Fibroblast of pulmonary artery (primary cell): ENCODE data around the gene CCDC80.

Experiments used
- DNase-seq: peaks from one replicate; pipeline ENCODE4 v3.0.0-alpha.2; 2010; ENCODE audit warnings: low read depth
- H3K4me3 ChIP-seq: replicated peaks from 2 replicates; pipeline ENCODE4 v1.5.1; 2011; ENCODE audit warnings: low read depth, mild to moderate bottlenecking, control low read depth, low read length, moderate library complexity
- TF ChIP-seq, protein P1 (sequence below): IDR thresholded peaks from 2 replicates; pipeline ENCODE4 v1.5.1; 2011; ENCODE audit warnings: mild to moderate bottlenecking, control low read depth, low read length, inconsistent platforms; ENCODE audit errors: missing control alignments

Gene CCDC80

DNA sequence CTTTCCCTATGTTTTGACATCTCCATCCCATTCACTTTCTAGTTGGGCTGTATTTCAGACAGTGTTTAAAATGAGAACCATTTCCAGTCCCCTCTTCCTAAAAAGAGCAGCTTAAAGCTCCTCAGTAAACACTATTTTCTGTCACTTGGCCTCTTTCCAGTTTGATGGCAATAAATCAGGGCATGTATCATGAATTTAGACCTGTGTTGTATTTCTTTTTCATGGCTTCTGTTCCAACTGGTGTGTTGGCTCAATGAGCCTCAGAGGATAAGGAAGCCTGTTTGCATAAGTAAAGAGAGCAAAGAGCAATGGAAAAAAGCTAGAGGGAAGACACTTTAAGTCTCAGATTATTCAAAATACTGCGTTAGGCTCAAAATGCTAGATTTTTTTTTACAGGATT, 7.2 kb downstream of the CCDC80 start:
- TF ChIP-seq, protein P1, sequence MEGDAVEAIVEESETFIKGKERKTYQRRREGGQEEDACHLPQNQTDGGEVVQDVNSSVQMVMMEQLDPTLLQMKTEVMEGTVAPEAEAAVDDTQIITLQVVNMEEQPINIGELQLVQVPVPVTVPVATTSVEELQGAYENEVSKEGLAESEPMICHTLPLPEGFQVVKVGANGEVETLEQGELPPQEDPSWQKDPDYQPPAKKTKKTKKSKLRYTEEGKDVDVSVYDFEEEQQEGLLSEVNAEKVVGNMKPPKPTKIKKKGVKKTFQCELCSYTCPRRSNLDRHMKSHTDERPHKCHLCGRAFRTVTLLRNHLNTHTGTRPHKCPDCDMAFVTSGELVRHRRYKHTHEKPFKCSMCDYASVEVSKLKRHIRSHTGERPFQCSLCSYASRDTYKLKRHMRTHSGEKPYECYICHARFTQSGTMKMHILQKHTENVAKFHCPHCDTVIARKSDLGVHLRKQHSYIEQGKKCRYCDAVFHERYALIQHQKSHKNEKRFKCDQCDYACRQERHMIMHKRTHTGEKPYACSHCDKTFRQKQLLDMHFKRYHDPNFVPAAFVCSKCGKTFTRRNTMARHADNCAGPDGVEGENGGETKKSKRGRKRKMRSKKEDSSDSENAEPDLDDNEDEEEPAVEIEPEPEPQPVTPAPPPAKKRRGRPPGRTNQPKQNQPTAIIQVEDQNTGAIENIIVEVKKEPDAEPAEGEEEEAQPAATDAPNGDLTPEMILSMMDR, result no peak
- DNase-seq, result no peak
- peak overlapping the region; percentile 8 for H3K4me3 ChIP-seq

DNA sequence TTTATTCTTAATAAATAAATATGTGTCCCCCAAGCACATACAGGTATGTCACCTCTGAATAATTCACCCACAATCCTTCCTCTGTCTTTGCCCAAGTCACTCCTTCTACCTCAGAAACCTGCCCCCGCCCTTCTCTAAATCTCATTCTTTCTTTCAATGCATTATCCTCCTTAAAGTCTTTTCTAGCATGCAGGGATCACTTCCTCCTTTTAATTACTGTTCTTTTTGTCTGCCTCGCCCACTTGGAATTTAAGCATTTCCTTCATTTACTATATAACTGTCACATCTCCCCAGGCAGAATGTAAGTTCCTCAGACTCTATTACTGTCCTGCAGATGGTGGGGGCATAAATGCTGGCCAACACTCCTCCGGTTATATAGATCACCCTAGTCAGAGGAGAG, 7.8 kb downstream of the CCDC80 start:
- peak overlapping the region; percentile 8 for H3K4me3 ChIP-seq
- DNase-seq, result no peak
- TF ChIP-seq, protein P1, result no peak

DNA sequence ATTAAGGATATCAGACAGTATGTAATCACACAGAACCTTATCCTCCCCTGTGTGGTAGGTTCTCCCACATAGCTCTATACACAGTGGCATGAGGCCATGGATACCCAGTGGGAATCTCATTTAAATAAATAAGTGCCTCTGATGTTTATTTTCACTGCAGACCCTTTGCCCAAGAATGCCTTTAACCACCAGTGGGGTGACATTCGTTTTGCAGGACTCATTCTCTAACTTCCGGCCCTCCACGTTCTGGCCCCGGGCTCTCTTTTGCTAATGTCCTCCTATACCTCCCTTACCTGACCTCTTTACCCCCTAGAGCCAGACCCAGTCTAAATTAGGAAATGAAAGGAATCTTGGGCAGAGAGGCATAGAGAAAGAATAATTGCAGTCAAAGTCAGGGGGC, 8.3 kb downstream of the CCDC80 start:
- no peak for DNase-seq
- H3K4me3 ChIP-seq, result no peak overlapping the region

DNA sequence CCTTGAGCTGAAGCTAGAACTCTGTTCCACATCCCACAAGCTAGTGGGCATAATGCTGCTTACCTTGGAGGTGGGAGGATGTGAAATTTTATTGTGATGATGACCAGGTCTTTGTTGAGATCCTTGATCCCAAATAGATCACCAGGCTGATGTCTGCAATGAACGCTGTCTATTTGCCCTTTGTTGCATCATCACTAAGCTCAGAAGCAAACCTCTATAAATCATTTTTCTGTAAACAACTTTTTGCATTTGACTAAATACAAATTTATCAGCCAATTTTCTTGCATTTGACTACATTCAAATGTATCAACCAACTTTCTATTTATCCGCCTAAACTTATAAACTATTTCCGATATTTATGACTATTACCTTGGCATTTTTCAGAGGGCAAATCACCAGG, 9.7 kb downstream of the CCDC80 start:
- TF ChIP-seq, protein P1, result no peak
- H3K4me3 ChIP-seq, result no peak overlapping the region
- no peak for DNase-seq

More for the DNA sequence above, 8.3 kb downstream of the CCDC80 start:
- TF ChIP-seq, protein P1, result no peak

DNA sequence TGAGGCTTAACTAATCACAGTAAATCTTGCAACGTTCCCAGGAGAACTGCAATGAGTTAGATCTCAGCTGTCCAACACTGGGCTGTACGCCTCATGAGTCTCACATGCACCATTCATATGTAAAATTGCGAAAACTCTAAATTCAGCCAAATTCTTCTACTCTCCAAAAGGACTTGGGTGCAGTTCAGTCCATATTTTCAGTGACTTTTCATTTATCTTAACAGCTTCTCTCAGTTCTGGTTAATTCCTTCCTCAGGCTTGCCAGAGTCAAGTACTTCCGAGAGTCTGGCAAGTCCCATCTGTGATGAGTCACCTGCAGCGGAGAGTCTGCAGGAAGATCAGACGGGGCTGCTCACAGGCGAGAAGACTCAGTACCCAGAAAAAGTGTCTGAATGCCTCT, 11.5 kb downstream of the CCDC80 start:
- H3K4me3 ChIP-seq, result no peak overlapping the region
- TF ChIP-seq, protein P1, result no peak
- peak; percentile 90 for DNase-seq

DNA sequence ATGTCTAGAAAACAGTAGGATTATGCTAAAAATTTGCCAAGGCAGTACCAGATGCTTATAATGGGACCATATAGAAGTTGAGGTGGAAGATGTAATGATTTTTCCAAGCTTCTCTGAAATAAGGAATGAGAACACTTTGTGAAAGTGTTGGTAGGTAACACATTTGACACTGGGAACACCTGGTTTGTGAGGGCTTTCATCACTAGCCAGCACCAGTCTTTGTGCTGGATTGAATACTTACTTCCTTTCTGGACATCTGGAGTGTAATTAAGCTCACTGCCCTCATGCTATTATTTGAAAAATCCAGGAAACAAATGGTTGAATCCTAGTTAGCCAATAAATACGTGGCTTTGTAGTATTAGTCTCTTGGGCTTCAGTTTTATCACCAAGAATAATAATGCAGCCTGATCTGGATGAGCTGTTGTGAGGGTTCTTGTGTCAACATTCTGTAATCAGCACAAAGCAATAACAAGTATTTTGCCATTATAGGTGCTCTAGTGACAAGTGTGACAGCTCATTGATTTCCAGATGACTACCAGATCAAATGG, 12.9 kb downstream of the CCDC80 start:
- TF ChIP-seq, protein P1, result no peak
- H3K4me3 ChIP-seq, result no peak overlapping the region
- DNase-seq, result no peak

DNA sequence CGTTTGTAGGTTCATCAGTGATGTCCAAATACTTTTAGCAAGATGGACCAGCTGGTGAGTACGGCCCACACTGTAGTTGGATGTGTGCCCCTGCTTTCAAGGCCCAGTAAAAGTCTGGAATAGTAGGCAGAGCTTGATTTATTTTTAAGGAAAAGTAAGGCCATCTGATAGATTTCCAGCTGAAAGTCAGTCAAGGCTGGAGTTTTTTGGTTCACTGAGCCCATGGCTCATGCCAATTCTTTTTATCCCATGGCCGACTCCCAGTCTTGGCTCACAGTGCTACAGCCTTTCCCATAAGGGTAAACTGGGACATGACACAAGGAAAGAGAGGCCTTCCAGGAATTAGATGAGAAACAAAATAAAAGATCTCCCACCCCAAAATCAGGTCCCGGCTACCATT, 13.5 kb downstream of the CCDC80 start:
- DNase-seq, result no peak
- TF ChIP-seq, protein P1, result no peak
- H3K4me3 ChIP-seq, result no peak overlapping the region
